OCI-LY3 (cell line): ENCODE measurements around the gene ERICH4.
A peak's percentile ranks its signal among the peaks of the same experiment; 100 is the strongest.

Source experiments
- H2AFZ ChIP-seq: fragments of 200-600, 300-600 bp; shearing (Covaris generic); 2 replicates; pipeline ENCODE4 v1.6.0; 2014; ENCODE audit warnings: antibody characterized with exemption, low read depth, low read length
- H3K27ac ChIP-seq: fragments of 200-600, 300-600 bp; sonication (generic); 2 replicates; pipeline ENCODE4 v1.5.1; 2014; ENCODE audit warnings: mild to moderate bottlenecking, low read length, moderate library complexity, mixed read lengths
- H3K27me3 ChIP-seq: fragments of 200-600, 300-600 bp; sonication (generic); 2 replicates; pipeline ENCODE4 v1.6.1; 2014; ENCODE audit warnings: low read depth, low read length, mixed read lengths
- H3K36me3 ChIP-seq: fragments of 200-600, 300-600 bp; sonication (generic); replicated peaks from 2 replicates; pipeline ENCODE3; 2014; ENCODE audit warnings: low read depth, low read length, mixed read lengths
- H3K4me1 ChIP-seq: fragments of 300-600, 200-600 bp; sonication (generic); 2 replicates; pipeline ENCODE4 v1.6.1; 2014; ENCODE audit warnings: low read length, mixed read lengths
- H3K4me2 ChIP-seq: fragments of 200-600, 300-600 bp; sonication (generic); 2 replicates; pipeline ENCODE4 v1.6.1; 2014; ENCODE audit warnings: low read length, mixed read lengths
- H3K4me3 ChIP-seq: fragments of 300-600, 200-600 bp; sonication (generic); 2 replicates; pipeline ENCODE4 v1.5.1; 2014; ENCODE audit warnings: antibody characterized with exemption, mild to moderate bottlenecking, low read length, moderate library complexity
- H3K79me2 ChIP-seq: fragments of 300-600, 200-600 bp; shearing (Covaris generic); 2 replicates; pipeline ENCODE4 v1.6.1; 2014; ENCODE audit warnings: mild to moderate bottlenecking, low read length, mixed read lengths
- H3K9ac ChIP-seq: fragments of 300-600, 200-600 bp; shearing (Covaris generic); 2 replicates; pipeline ENCODE4 v1.6.0; 2014; ENCODE audit warnings: mild to moderate bottlenecking, low read length, moderate library complexity
- H3K9me3 ChIP-seq: fragments of 200-600, 300-600 bp; shearing (Covaris generic); 2 replicates; pipeline ENCODE4 v1.6.1; 2014; ENCODE audit warnings: low read length, mixed read lengths; ENCODE audit not compliant: insufficient read depth
- H4K20me1 ChIP-seq: fragments of 200-600, 300-600 bp; sonication (generic); 2 replicates; pipeline ENCODE4 v1.6.1; 2016; ENCODE audit warnings: low read length, mixed read lengths; ENCODE audit not compliant: insufficient read depth
- CTCF ChIP-seq: fragments of 200-600, 300-600 bp; sonication (generic); IDR thresholded peaks from 2 replicates; pipeline ENCODE4 v1.5.1; 2014; ENCODE audit warnings: antibody characterized with exemption, low read length, low read depth
- EZH2phosphoT487 ChIP-seq: fragments of 200-600 bp; shearing (Covaris generic); IDR thresholded peaks from 2 replicates; pipeline ENCODE4 v1.6.1; 2018; ENCODE audit warnings: antibody characterized with exemption, mixed run types, low read depth

ERICH4 gene

GRCh38 chr19:41435936-41436673 is 6.9 kb upstream of the ERICH4 start:
- TF ChIP-seq CTCF = no peak
- Histone ChIP-seq H3K27ac (no peak overlapping the region), H3K4me2 (no peak overlapping the region), H3K9ac (no peak overlapping the region), H3K4me3 (no peak overlapping the region), H4K20me1 (no peaks in the 10 kb centered on the region), H3K27me3 (no peaks in the 10 kb centered on the region), H3K9me3 (no peaks in the 10 kb centered on the region), H3K4me1 (peaks cover 13% of the 10 kb centered on the region), H3K79me2 (peaks cover 20% of the 10 kb centered on the region), H3K36me3 (peaks cover 29% of the 10 kb centered on the region), H2AFZ (no peak overlapping the region)

GRCh38 chr19:41436674-41436951 is 6.3 kb upstream of the ERICH4 start:
- peaks cover 20% of the 10 kb centered on the region for H3K79me2 ChIP-seq

GRCh38 chr19:41437944-41438574 is 4.9 kb upstream of the ERICH4 start:
- Histone ChIP-seq H4K20me1 (no peaks in the 10 kb centered on the region), H3K36me3 (peaks cover 17% of the 10 kb centered on the region), H3K27me3 (no peaks in the 10 kb centered on the region), H3K9ac (no peak overlapping the region), H3K9me3 (no peaks in the 10 kb centered on the region), H3K4me1 (peaks cover 16% of the 10 kb centered on the region), H2AFZ (no peak overlapping the region), H3K79me2 (peaks cover 20% of the 10 kb centered on the region), H3K4me2 (no peak overlapping the region), H3K27ac (no peak overlapping the region), H3K4me3 (no peak overlapping the region)
- TF ChIP-seq EZH2phosphoT487 (no peak), CTCF (no peak)

More at GRCh38 chr19:41436674-41436951, 6.3 kb upstream of the ERICH4 start:
- H3K27me3 ChIP-seq = no peaks in the 10 kb centered on the region
- peaks cover 26% of the 10 kb centered on the region for H3K36me3 ChIP-seq
- TF ChIP-seq EZH2phosphoT487 (no peak), CTCF (no peak)
- no peaks in the 10 kb centered on the region for H4K20me1 ChIP-seq
- peaks cover 13% of the 10 kb centered on the region for H3K4me1 ChIP-seq
- no peak overlapping the region for H3K4me3 ChIP-seq
- no peak overlapping the region for H3K9ac ChIP-seq
- H3K27ac ChIP-seq = no peak overlapping the region
- H3K4me2 ChIP-seq = no peak overlapping the region
- no peaks in the 10 kb centered on the region for H3K9me3 ChIP-seq
- no peak overlapping the region for H2AFZ ChIP-seq

GRCh38 chr19:41439441-41440222 is 3.3 kb upstream of the ERICH4 start, which contains the start of gene DMAC2:
Gene DMAC2, minus strand, starts transcription at chr19:41439912. Its CDS starts 13 bp downstream, at chr19:41439899.
- Histone ChIP-seq H3K27me3 (no peaks in the 10 kb centered on the region), H3K79me2 (peaks cover 20% of the 10 kb centered on the region)

More at GRCh38 chr19:41439441-41440222, 3.3 kb upstream of the ERICH4 start, which contains the start of gene DMAC2:
- Histone ChIP-seq H2AFZ (peak within 1 kb of the TSS; percentile 92), H3K4me2 (peak within 1 kb of the TSS; percentile 79), H4K20me1 (no peaks in the 10 kb centered on the region), H3K4me1 (peaks cover 30% of the 10 kb centered on the region), H3K4me3 (peak within 1 kb of the TSS; percentile 91), H3K27ac (peak within 1 kb of the TSS; percentile 73), H3K9ac (peak within 1 kb of the TSS; percentile 81), H3K9me3 (no peaks in the 10 kb centered on the region), H3K36me3 (peaks cover 13% of the 10 kb centered on the region)
- TF ChIP-seq EZH2phosphoT487 (no peak), CTCF (peak; percentile 81)
